GM12801 (cell line): ENCODE results near the gene CAPN14.

Experiments used
- CTCF ChIP-seq: IDR thresholded peaks from one replicate; pipeline ENCODE4 v1.5.1; 2011; ENCODE audit warnings: control low read depth; ENCODE audit not compliant: insufficient read length; ENCODE audit errors: extremely low read depth

CAPN14 gene

DNA sequence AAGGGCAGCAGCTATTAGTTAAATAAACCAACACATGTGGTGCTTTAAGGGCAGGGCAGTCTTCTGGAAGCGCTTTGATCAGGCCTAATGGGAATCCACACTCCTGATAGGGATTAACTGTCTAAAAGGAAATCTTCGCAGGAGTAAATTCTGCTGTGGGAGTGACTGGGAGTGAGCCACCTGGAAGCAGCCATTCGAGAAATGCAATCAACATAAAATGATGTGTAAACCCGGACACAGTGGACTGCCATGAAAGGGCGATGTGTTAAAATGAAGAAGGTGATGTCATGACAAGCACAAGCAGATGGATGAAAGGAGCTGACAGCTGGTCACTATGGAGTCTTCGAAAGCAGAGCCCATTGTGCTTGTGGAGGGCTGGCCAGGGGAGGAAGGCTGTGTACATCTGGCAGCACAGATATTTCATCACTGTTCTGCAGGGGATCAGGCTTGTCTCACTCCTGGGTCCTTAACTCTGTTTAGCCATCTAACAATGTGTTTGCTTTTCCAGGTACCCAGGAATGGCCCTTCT, 54.2 kb downstream of the CAPN14 start:
- no peak for TF ChIP-seq CTCF

GRCh38 chr2:31161637-31162036, 55.7 kb downstream of the CAPN14 start:
- no peak for TF ChIP-seq CTCF

DNA sequence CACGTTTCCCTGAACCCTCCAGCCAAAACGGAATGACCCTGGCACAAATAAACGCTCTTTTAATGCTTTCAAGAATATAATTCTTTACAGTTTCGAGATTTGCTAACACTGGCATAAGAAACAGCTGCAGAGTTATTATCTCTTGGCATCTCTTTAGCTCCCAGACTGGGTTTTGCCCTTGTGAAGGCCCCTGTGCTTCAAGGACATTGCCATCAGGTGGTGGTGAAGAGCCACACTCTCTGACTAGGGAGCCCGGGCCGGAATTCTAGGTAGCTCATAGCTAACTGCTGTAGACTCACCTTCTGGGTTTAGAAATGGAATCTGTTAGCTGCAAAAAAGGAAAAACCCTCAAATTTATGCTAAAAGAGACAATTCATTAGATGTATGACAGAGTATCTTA, 65.8 kb downstream of the CAPN14 start:
- TF ChIP-seq CTCF: no peak

- TF ChIP-seq CTCF: no peak
Observed at GRCh38 chr2:31150120-31150670, 67.1 kb downstream of the CAPN14 start.

DNA sequence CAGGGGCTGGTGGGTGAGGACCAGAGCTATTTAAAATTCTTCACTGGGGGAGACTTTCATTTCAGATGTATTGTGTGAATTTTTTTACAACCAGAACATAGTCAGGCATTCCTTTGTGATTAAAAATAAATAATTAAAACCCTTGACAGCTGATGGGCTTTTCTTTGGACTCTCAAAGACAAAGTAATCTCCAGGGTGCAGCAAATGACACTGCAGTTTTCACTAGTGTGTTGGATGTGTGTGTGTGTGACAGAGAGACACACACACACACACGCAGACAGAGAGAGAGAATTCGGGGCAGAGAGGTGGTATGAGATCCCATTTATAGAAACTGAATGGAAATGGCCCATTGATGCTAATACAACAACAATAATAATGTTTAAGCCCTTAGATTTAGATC, 68.8 kb downstream of the CAPN14 start:
- TF ChIP-seq CTCF: no peak

- no peak for TF ChIP-seq CTCF
Observed at GRCh38 chr2:31147645-31148044, 69.7 kb downstream of the CAPN14 start.

GRCh38 chr2:31142110-31142509, 75.2 kb downstream of the CAPN14 start:
- TF ChIP-seq CTCF: no peak
